Uterus (tissue), 4 donors: ENCODE results near the gene PAQR8. TPM values are rescaled to one million over a fixed set of nuclear protein-coding genes. Genes with fewer than 3 reads are reported as not detected.
"Not testable (repeated sequence)": the region's sequence is repeated elsewhere in the genome, so short reads cannot be mapped to it uniquely, and the experiment has no call there.

ENCODE experiments used
- DNase-seq, 2 donors: peaks; one replicate each; pipeline ENCODE4 v3.0.0-alpha.2; 2019 to 2020
- H3K27ac ChIP-seq, 2 donors: fragments of 200-600 bp; sonication (generic); 1 replicate in 1 of 2; 2 replicates in 1 of 2; pipeline ENCODE4 v1.5.1; 2016 to 2018
- H3K27me3 ChIP-seq, 2 donors: fragments of 200-600 bp; sonication (generic); one replicate each; pipeline ENCODE4 v1.5.1; 2018 to 2019; ENCODE audit warnings: control low read depth in 1 of 2
- H3K36me3 ChIP-seq, 2 donors: fragments of 200-600 bp; sonication (generic); one replicate each; pipeline ENCODE4 v1.5.1; 2019; ENCODE audit warnings: control low read depth in 1 of 2
- H3K4me1 ChIP-seq, 2 donors: fragments of 200-600 bp; sonication (generic); one replicate each; pipeline ENCODE4 v1.5.1; 2018 to 2019; ENCODE audit warnings: control low read depth in 1 of 2
- H3K4me3 ChIP-seq, 2 donors: fragments of 200-600 bp; sonication (generic); 1 replicate in 1 of 2; 2 replicates in 1 of 2; pipeline ENCODE4 v1.5.1; 2018 to 2019; ENCODE audit warnings: mild to moderate bottlenecking in 1 of 2
- H3K9me3 ChIP-seq, 2 donors: fragments of 200-600 bp; sonication (generic); one replicate each; pipeline ENCODE4 v1.5.1; 2019; ENCODE audit warnings: control low read depth in 1 of 2
- POLR2A ChIP-seq, 2 donors: fragments of 450-650 bp; IDR thresholded peaks; one replicate each; pipeline ENCODE4 v1.6.1; 2016; ENCODE audit warnings: antibody characterized with exemption in 2 of 2, mild to moderate bottlenecking in 1 of 2, moderate library complexity in 1 of 2
- intact Hi-C: fragments of 100-400 bp; cut with DNase I; formaldehyde crosslinking; loops from one replicate; pipeline ENCODE4 v1.15.1; 2023; ENCODE audit warnings: low total_unique reads
- total RNA-seq, 4 donors: library from RNA; depleted of rRNA in 3 of 4; stranded (reverse); fragments of >200 nt in 3 of 4; gene quantifications; one replicate each; pipeline versions ENCODE4 v1.1.0 to v1.2.4, GENCODE V29; 2014 to 2023
- TF ChIP-seq, protein P1 (sequence below), 4 experiments: fragments of 200-600 bp in 2 of 4; fragments of 450-650 bp in 2 of 4; sonication (generic) in 2 of 4; IDR thresholded peaks; one replicate each; pipeline ENCODE4 v1.5.1; 2016 to 2019; ENCODE audit warnings: antibody characterized with exemption in 4 of 4, mild to moderate bottlenecking in 2 of 4, moderate library complexity in 1 of 4
- donor health status: DM: yes; HTN: yes; CAD: no.

PAQR8 gene
- total RNA-seq, 4 donors from 2014 or later: 12.3 to 24.7 (median 13.9) TPM

DNA sequence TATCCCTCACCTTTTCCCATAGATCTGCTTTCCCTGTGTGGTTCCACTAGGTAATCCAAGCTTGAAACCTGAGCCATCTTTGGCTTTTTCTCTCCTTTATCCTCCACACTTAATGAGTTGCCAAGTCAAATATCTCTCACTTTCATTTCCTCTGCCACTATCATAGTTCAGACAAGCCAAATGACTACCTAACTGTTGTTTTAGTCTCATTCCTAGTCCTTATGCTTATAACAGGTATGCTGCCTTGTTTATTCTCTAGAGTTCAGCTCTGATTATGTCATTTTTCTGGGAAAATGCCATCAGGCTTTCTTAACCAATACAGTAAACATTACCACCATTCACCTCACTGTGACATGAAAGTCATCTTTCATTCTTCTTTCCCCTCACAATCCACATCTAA, 64.7 kb downstream of the PAQR8 start:
- no peaks in the 10 kb centered on the region for H3K36me3 ChIP-seq
- TF ChIP-seq, protein P1, sequence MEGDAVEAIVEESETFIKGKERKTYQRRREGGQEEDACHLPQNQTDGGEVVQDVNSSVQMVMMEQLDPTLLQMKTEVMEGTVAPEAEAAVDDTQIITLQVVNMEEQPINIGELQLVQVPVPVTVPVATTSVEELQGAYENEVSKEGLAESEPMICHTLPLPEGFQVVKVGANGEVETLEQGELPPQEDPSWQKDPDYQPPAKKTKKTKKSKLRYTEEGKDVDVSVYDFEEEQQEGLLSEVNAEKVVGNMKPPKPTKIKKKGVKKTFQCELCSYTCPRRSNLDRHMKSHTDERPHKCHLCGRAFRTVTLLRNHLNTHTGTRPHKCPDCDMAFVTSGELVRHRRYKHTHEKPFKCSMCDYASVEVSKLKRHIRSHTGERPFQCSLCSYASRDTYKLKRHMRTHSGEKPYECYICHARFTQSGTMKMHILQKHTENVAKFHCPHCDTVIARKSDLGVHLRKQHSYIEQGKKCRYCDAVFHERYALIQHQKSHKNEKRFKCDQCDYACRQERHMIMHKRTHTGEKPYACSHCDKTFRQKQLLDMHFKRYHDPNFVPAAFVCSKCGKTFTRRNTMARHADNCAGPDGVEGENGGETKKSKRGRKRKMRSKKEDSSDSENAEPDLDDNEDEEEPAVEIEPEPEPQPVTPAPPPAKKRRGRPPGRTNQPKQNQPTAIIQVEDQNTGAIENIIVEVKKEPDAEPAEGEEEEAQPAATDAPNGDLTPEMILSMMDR (IDR thresholded peaks at IDR 0.05): no peak
- TF ChIP-seq POLR2A (IDR thresholded peaks at IDR 0.05): no peak
- no peaks in the 10 kb centered on the region for H3K4me1 ChIP-seq
- DNase-seq: no peak
- H3K4me3 ChIP-seq: no peak overlapping the region
- intact Hi-C loops: no loop called here
- H3K27me3 ChIP-seq: no peaks in the 10 kb centered on the region
- H3K9me3 ChIP-seq: no peaks in the 10 kb centered on the region
- H3K27ac ChIP-seq: no peak overlapping the region

DNA sequence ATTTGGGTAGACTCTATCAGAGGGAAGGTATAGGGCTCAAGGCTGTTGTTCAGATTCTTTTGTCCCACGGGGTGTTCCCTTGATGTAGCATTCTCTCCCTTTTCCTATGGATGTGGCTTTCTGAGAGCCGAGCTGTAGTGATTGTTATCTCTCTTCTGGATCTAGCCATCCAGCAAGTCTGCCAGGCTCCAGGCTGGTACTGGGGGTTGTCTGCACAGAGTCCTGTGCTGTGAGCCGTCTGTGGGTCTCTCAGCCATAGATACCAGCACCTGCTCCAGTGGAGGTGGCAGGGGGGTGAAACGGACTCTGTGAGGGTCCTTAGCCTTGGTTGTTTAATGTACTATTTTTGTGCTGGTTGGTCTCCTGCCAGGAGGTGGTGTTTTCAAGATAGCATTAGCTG, 71.3 kb downstream of the PAQR8 start:
- H3K36me3 ChIP-seq, H3K4me3 ChIP-seq, DNase-seq, H3K27ac ChIP-seq, intact Hi-C loops, H3K27me3 ChIP-seq, H3K4me1 ChIP-seq, H3K9me3 ChIP-seq: not testable (repeated sequence)

DNA sequence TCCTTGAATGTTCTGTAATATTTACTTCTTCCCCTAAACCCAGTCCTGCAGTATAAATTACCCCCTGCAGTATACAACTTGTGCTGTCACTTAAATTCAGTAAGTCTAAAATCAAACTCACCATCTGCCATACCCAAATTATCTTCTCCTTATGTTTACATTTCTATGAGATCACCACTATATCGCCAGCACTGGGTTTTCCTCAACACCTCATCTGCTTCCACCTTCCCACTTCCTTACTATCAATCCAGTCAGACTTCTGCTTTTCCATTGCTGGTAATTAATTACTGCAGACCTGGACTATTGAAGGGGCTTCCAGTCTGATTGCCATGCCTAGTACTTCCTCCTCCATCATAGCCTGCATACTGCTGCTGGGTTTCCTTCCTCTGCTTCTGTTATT, 73.4 kb downstream of the PAQR8 start:
- Histone ChIP-seq H3K27me3 (no peaks in the 10 kb centered on the region), H3K36me3 (no peaks in the 10 kb centered on the region), H3K9me3 (no peaks in the 10 kb centered on the region), H3K4me1 (no peaks in the 10 kb centered on the region), H3K27ac (no peak overlapping the region), H3K4me3 (no peak overlapping the region)
- no peak for TF ChIP-seq POLR2A (IDR thresholded peaks at IDR 0.05)
- TF ChIP-seq, protein P1 (IDR thresholded peaks at IDR 0.05): no peak
- intact Hi-C loops: no loop called here
- DNase-seq: no peak

DNA sequence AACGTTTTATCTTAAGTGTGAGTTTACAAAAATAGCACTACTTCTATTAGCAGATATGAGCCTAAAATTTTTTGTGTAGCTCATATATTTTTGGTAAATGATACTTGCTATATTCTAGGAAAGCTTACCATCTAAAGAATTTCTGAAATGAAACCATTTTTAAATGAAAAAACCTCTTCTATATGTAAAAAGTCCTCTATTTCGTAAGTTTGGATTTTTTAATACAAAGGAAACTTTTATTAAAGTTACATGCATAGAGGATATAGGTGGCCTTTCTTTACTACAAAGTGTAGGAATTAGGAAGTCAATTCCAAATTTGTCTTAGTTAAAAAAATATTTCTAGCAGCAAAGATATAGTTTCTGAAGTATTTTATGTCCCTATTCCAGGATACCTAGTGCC, 77.0 kb downstream of the PAQR8 start:
- no peak for TF ChIP-seq POLR2A (IDR thresholded peaks at IDR 0.05)
- no peaks in the 10 kb centered on the region for H3K4me1 ChIP-seq
- H3K4me3 ChIP-seq: no peak overlapping the region
- no peaks in the 10 kb centered on the region for H3K36me3 ChIP-seq
- no peaks in the 10 kb centered on the region for H3K27me3 ChIP-seq
- intact Hi-C loops: no loop called here
- H3K27ac ChIP-seq: no peak overlapping the region
- DNase-seq: no peak
- H3K9me3 ChIP-seq: no peaks in the 10 kb centered on the region

DNA sequence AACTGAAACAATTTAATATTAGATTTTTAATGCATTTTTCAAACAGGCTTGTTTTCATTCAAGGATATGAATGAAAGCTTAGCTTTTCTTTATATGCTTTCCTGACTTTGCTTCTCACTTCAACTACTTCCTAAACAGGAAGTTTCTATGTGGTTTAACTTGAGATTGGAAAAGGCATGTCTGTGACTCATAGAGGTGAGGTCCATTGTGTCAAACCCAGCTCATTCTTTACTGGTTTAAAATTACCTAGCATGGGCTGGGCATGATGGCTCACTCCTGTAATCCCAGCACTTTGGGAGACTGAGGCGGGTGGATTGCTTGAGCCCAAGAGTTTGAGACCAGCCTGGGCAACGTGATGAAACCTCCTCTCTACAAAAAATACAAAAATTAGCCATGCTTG, 92.6 kb downstream of the PAQR8 start:
- TF ChIP-seq, protein P1 (IDR thresholded peaks at IDR 0.05): no peak
- H3K4me1 ChIP-seq: no peaks in the 10 kb centered on the region
- intact Hi-C loops: no loop called here
- no peak overlapping the region for H3K4me3 ChIP-seq
- H3K27me3 ChIP-seq: no peaks in the 10 kb centered on the region
- DNase-seq: no peak
- no peaks in the 10 kb centered on the region for H3K9me3 ChIP-seq
- H3K27ac ChIP-seq: no peak overlapping the region
- H3K36me3 ChIP-seq: no peaks in the 10 kb centered on the region

DNA sequence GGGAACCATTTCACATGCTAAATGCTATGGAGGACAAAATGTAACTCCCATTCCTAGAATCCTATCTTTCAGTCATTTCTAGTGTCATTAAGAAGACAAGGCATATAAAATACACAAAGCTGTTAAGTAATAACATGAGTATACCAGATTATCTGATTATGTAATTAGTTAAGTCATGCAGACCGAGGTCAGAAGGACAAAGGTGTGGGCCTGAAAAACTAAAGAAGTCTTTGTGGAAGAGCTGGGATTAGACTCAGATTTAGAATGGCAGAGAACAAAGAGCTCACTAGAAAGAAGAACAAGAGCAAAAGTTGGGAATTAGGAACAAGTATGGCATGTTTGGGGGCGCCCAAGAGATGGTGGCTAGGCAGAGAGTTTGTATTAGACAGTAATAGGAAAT, 95.1 kb downstream of the PAQR8 start:
- Histone ChIP-seq H3K4me3 (no peak overlapping the region), H3K4me1 (no peaks in the 10 kb centered on the region), H3K36me3 (no peaks in the 10 kb centered on the region), H3K27ac (no peak overlapping the region), H3K27me3 (no peaks in the 10 kb centered on the region), H3K9me3 (no peaks in the 10 kb centered on the region)
- intact Hi-C loops: no loop called here
- TF ChIP-seq, protein P1 (IDR thresholded peaks at IDR 0.05): no peak
- TF ChIP-seq POLR2A (IDR thresholded peaks at IDR 0.05): no peak
- no peak for DNase-seq

Other genes starting within 250 kb of the PAQR8 start
- gene IL17A, start 175.8 kb upstream of the PAQR8 start, total RNA-seq: under 1 TPM in 1 of 4 donors, not detected in 3; 0.40 TPM
- gene IL17F, start 117.7 kb upstream of the PAQR8 start, total RNA-seq: not detected
- gene MCM3, start 77.4 kb upstream of the PAQR8 start, total RNA-seq: 100 to 1,000 TPM in 1 of 4 donors, 10 to 100 TPM in 3; 21.8 to 120 (median 64.7) TPM
- 10 to 100 TPM; 15.6 to 63.0 (median 29.5) TPM for gene EFHC1, start 58.2 kb downstream of the PAQR8 start, total RNA-seq
- 10 to 100 TPM in 2 of 4 donors, 1 to 10 TPM in 2; 3.8 to 33.2 (median 17.6) TPM for gene TRAM2, start 214.9 kb downstream of the PAQR8 start, total RNA-seq